Omental fat pad (tissue), 4 donors: ENCODE results near the gene ZNF771. TPM values are rescaled to one million over a fixed set of nuclear protein-coding genes. Genes with fewer than 3 reads are reported as not detected.
A peak's percentile ranks its signal among the peaks of the same experiment; 100 is the strongest.
"Not testable (repeated sequence)": the region's sequence is repeated elsewhere in the genome, so short reads cannot be mapped to it uniquely, and the experiment has no call there.

ENCODE experiments used
- ATAC-seq: fragments of 150-250 bp; one replicate; pipeline ENCODE4 v1.9.1; 2016; ENCODE audit warnings: mild to moderate bottlenecking, moderate library complexity; ENCODE audit not compliant: low FRiP score
- DNase-seq: peaks from one replicate; pipeline ENCODE4 v3.0.0-alpha.2; 2019; ENCODE audit warnings: low spot score
- CTCF ChIP-seq, 3 donors: fragments of 450-650 bp; IDR thresholded peaks; one replicate each; pipeline ENCODE4 v1.5.1; 2016 to 2017; ENCODE audit warnings: antibody characterized with exemption in 3 of 3, mild to moderate bottlenecking in 3 of 3, moderate library complexity in 2 of 3
- total RNA-seq, 4 donors: library from RNA; depleted of rRNA; stranded (reverse); fragments of >200 nt; gene quantifications; one replicate each; pipeline ENCODE4 v1.1.0, GENCODE V29; 2016

ZNF771 gene
- total RNA-seq, 4 donors from 2014 or later, result 8.3 to 13.6 (median 9.9) TPM

GRCh38 chr16:30395155-30395991 is 12.0 kb upstream of the ZNF771 start, which contains the start of gene ZNF48:
TSS of gene ZNF48 (plus strand) at chr16:30395420. CDS start at chr16:30395795, 375 bp downstream.
- DNase-seq (no peak), ATAC-seq (peak; percentile 97)

GRCh38 chr16:30395992-30396585 is 11.3 kb upstream of the ZNF771 start:
- TF ChIP-seq CTCF (IDR thresholded peaks at IDR 0.05), result no peak
- ATAC-seq, result no peak
- no peak for DNase-seq

More at GRCh38 chr16:30395155-30395991, 12.0 kb upstream of the ZNF771 start, which contains the start of gene ZNF48:
- TF ChIP-seq CTCF (IDR thresholded peaks at IDR 0.05), result no peak

GRCh38 chr16:30396627-30397026 is 10.8 kb upstream of the ZNF771 start:
- DNase-seq, ATAC-seq: not testable (repeated sequence)

- no peak for ATAC-seq
- no peak for DNase-seq
Observed at GRCh38 chr16:30397056-30397455, 10.3 kb upstream of the ZNF771 start.

GRCh38 chr16:30397776-30398660 is 9.4 kb upstream of the ZNF771 start:
- DNase-seq, result no peak
- no peak for TF ChIP-seq CTCF (IDR thresholded peaks at IDR 0.05)
- no peak for ATAC-seq

More at GRCh38 chr16:30397056-30397455, 10.3 kb upstream of the ZNF771 start:
- no peak for TF ChIP-seq CTCF (IDR thresholded peaks at IDR 0.05)

- TF ChIP-seq CTCF (IDR thresholded peaks at IDR 0.05), result no peak
- DNase-seq, result no peak
Observed at GRCh38 chr16:30398661-30399434, 8.6 kb upstream of the ZNF771 start.

More at GRCh38 chr16:30398661-30399434, 8.6 kb upstream of the ZNF771 start:
- no peak for ATAC-seq
